Fibroblast of lung (primary cell): ENCODE results near the gene AACS.
"Not testable (repeated sequence)": the region's sequence is repeated elsewhere in the genome, so short reads cannot be mapped to it uniquely, and the experiment has no call there.

Experiments used
- EZH2 ChIP-seq: IDR thresholded peaks from 2 replicates; pipeline ENCODE4 v1.5.1; 2012; ENCODE audit warnings: low read length, control low read depth, mild to moderate bottlenecking; ENCODE audit errors: missing control alignments
- TF ChIP-seq, protein P1 (sequence below), 2 donors: IDR thresholded peaks in 1 of 2; conservative IDR thresholded peaks in 1 of 2; 1 replicate in 1 of 2; 2 replicates in 1 of 2; pipeline ENCODE4 v1.5.1; 2011 to 2012; ENCODE audit warnings: low read length in 2 of 2, control low read depth in 1 of 2, inconsistent platforms in 1 of 2, low read depth in 1 of 2, mild to moderate bottlenecking in 1 of 2

DNA sequence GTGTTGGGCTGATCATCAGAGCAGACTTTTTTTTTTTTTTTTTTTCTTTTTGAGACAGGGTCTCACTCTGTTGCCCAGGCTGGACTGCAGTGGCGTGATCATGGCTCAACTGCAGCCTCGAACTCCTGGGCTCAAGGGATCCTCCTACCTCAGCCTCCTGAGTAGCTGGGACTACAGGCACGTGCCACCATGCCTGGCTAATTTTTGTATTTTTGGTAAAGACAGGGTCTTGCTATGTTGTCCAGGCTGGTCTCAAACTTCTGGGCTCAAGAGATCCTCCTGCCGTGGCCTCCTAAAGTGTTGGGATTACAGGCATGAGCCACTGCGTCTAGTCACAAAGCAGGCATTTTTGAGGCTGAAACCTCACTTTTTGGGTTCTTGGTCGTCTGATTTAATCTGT, 23.0 kb downstream of the AACS start:
- TF ChIP-seq, protein P1, sequence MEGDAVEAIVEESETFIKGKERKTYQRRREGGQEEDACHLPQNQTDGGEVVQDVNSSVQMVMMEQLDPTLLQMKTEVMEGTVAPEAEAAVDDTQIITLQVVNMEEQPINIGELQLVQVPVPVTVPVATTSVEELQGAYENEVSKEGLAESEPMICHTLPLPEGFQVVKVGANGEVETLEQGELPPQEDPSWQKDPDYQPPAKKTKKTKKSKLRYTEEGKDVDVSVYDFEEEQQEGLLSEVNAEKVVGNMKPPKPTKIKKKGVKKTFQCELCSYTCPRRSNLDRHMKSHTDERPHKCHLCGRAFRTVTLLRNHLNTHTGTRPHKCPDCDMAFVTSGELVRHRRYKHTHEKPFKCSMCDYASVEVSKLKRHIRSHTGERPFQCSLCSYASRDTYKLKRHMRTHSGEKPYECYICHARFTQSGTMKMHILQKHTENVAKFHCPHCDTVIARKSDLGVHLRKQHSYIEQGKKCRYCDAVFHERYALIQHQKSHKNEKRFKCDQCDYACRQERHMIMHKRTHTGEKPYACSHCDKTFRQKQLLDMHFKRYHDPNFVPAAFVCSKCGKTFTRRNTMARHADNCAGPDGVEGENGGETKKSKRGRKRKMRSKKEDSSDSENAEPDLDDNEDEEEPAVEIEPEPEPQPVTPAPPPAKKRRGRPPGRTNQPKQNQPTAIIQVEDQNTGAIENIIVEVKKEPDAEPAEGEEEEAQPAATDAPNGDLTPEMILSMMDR (conservative IDR thresholded peaks at IDR 0.05 in 1 of 2, IDR thresholded peaks at IDR 0.05 in 1 of 2; ENCODE audit: low read depth in 1 of 2, low read length in 2 of 2), result not testable (repeated sequence)
- TF ChIP-seq EZH2, result not testable (repeated sequence)
